Measurements from ENCODE around the gene PACSIN1. TPM values are rescaled to one million over a fixed set of nuclear protein-coding genes. Genes with fewer than 3 reads are reported as not detected.

The PACSIN1 gene
- total RNA-seq, 1 experiment from 2014 or later = 5.0 TPM

GRCh38 chr6:34478796-34479195, 12.9 kb downstream of the PACSIN1 start:
- CTCF ChIA-PET = no interaction called here
- Histone ChIP-seq H3K4me3 (replicated peaks in 1 of 2; ENCODE audit: low read depth in 1 of 2, low read length in 2 of 2) (no peak overlapping the region), H3K27me3 (ENCODE audit: insufficient read depth, low read length) (no peaks in the 10 kb centered on the region), H3K79me2 (ENCODE audit: insufficient read depth, low read length) (no peaks in the 10 kb centered on the region), H2AFZ (ENCODE audit: low read depth, low read length, poor library complexity, severe bottlenecking) (no peak overlapping the region), H4K20me1 (ENCODE audit: insufficient read depth) (no peaks in the 10 kb centered on the region), H3K9me2 (ENCODE audit: insufficient read depth) (no peaks in the 10 kb centered on the region), H3K27ac (ENCODE audit: low read depth, low read length) (no peak overlapping the region), H3K4me2 (ENCODE audit: low read length) (no peak overlapping the region), H3K4me1 (ENCODE audit: control insufficient read depth in 1 of 2, insufficient read depth in 2 of 2, low read length in 2 of 2) (no peaks in the 10 kb centered on the region), H3K36me3 (ENCODE audit: control insufficient read depth in 1 of 2, insufficient read depth in 2 of 2, low read length in 2 of 2) (no peaks in the 10 kb centered on the region), H3K9ac (ENCODE audit: low read length) (no peak overlapping the region), H3K9me3 (ENCODE audit: control insufficient read depth in 1 of 2, insufficient read depth in 1 of 2, low read depth in 1 of 2, low read length in 2 of 2) (no peaks in the 10 kb centered on the region; a peak in 1 of 4 replicates)
- BruUV-seq (replicated peaks) = no TSS peak
- TF ChIP-seq POLR2AphosphoS5 (IDR thresholded peaks at IDR 0.05; ENCODE audit: low read depth, low read length) (no peak), ELF1 (IDR thresholded peaks at IDR 0.05; ENCODE audit: borderline replicate concordance, low read depth) (no peak), CEBPB (IDR thresholded peaks at IDR 0.05; ENCODE audit: low read depth) (no peak), ZBTB33 (IDR thresholded peaks at IDR 0.05; ENCODE audit: extremely low read depth, insufficient replicate concordance, low read length) (no peak), ZNF274 (IDR thresholded peaks at IDR 0.05; ENCODE audit: low read depth, low read length) (no peak), POLR2A (IDR thresholded peaks at IDR 0.05; ENCODE audit: borderline replicate concordance, extremely low read depth, insufficient read depth, insufficient read length) (no peak), EZH2 (IDR thresholded peaks at IDR 0.05) (no peak), EGR1 (IDR thresholded peaks at IDR 0.05; ENCODE audit: low read depth) (no peak), RAD21 (IDR thresholded peaks at IDR 0.05; ENCODE audit: low read depth) (no peak), SP1 (IDR thresholded peaks at IDR 0.05; ENCODE audit: low read depth) (no peak), CBX3 (IDR thresholded peaks at IDR 0.05; ENCODE audit: low read depth) (no peak), CTCF (IDR thresholded peaks at IDR 0.05 in 2 of 3, conservative IDR thresholded peaks at IDR 0.05 in 1 of 3; ENCODE audit: borderline replicate concordance in 1 of 3, insufficient read depth in 1 of 3, low read depth in 2 of 3, low read length in 2 of 3) (no peak), ZFX (IDR thresholded peaks at IDR 0.05) (no peak), SRF (IDR thresholded peaks at IDR 0.05; ENCODE audit: low read depth) (no peak), REST (IDR thresholded peaks at IDR 0.05; ENCODE audit: low read depth) (no peak), JUND (IDR thresholded peaks at IDR 0.05) (no peak), YY1 (IDR thresholded peaks at IDR 0.05; ENCODE audit: extremely low read depth, insufficient replicate concordance, low read depth, low read length) (no peak), MAX (IDR thresholded peaks at IDR 0.05) (no peak)
- intact Hi-C loops (cut with micrococcal nuclease) = no loop called here
- POLR2A ChIA-PET = no interaction called here
- RAD21 ChIA-PET (ENCODE audit: low non-redundant PET in 1 of 2, low total read pairs in 2 of 2, uncharacterized antibody in 2 of 2, unreplicated experiment in 2 of 2) = no interaction called here
- no peak for ATAC-seq
- no peak for DNase-seq (ENCODE audit: low read depth, low spot score)
